ENCODE data around the gene PCDH20. TPM values are rescaled to one million over a fixed set of nuclear protein-coding genes. Genes with fewer than 3 reads are reported as not detected.
A peak's percentile ranks its signal among the peaks of the same experiment; 100 is the strongest.

Gene PCDH20, protein sequence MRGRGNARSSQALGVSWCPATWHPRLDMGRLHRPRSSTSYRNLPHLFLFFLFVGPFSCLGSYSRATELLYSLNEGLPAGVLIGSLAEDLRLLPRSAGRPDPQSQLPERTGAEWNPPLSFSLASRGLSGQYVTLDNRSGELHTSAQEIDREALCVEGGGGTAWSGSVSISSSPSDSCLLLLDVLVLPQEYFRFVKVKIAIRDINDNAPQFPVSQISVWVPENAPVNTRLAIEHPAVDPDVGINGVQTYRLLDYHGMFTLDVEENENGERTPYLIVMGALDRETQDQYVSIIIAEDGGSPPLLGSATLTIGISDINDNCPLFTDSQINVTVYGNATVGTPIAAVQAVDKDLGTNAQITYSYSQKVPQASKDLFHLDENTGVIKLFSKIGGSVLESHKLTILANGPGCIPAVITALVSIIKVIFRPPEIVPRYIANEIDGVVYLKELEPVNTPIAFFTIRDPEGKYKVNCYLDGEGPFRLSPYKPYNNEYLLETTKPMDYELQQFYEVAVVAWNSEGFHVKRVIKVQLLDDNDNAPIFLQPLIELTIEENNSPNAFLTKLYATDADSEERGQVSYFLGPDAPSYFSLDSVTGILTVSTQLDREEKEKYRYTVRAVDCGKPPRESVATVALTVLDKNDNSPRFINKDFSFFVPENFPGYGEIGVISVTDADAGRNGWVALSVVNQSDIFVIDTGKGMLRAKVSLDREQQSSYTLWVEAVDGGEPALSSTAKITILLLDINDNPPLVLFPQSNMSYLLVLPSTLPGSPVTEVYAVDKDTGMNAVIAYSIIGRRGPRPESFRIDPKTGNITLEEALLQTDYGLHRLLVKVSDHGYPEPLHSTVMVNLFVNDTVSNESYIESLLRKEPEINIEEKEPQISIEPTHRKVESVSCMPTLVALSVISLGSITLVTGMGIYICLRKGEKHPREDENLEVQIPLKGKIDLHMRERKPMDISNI
- 10 to 100 TPM in 4 of 5 donors, 1 to 10 TPM in 1; 9.5 to 20.3 (median 11.6) TPM for polyA plus RNA-seq (ENCODE audit: insufficient read depth in 1 of 5, insufficient read length in 5 of 5, low replicate concordance in 1 of 5)
- long read RNA-seq, donor 1, full-length matches to known transcripts: 7 of 7 reads
- long read RNA-seq, donor 1, partial matches to known transcripts: 0 of 7 reads
- long read RNA-seq, donor 1, other reads (novel, unspliced or antisense): 0 of 7 reads
- long read RNA-seq, donor 2, full-length matches to known transcripts: 6 of 6 reads
- long read RNA-seq, donor 2, partial matches to known transcripts: 0 of 6 reads
- long read RNA-seq, donor 2, other reads (novel, unspliced or antisense): 0 of 6 reads
- long read RNA-seq, donor 3, full-length matches to known transcripts: 1 of 1 reads
- long read RNA-seq, donor 3, partial matches to known transcripts: 0 of 1 reads
- long read RNA-seq, donor 3, other reads (novel, unspliced or antisense): 0 of 1 reads
- long read RNA-seq, donor 4, full-length matches to known transcripts: 3 of 3 reads
- long read RNA-seq, donor 4, partial matches to known transcripts: 0 of 3 reads
- long read RNA-seq, donor 4, other reads (novel, unspliced or antisense): 0 of 3 reads
- long read RNA-seq, donor 5, full-length matches to known transcripts: 7 of 7 reads
- long read RNA-seq, donor 5, partial matches to known transcripts: 0 of 7 reads
- long read RNA-seq, donor 5, other reads (novel, unspliced or antisense): 0 of 7 reads
- long read RNA-seq, donor 6, full-length matches to known transcripts: 8 of 8 reads
- long read RNA-seq, donor 6, partial matches to known transcripts: 0 of 8 reads
- long read RNA-seq, donor 6, other reads (novel, unspliced or antisense): 0 of 8 reads
- long read RNA-seq, donor 7, full-length matches to known transcripts: 6 of 6 reads
- long read RNA-seq, donor 7, partial matches to known transcripts: 0 of 6 reads
- long read RNA-seq, donor 7, other reads (novel, unspliced or antisense): 0 of 6 reads
- long read RNA-seq, donor 8, full-length matches to known transcripts: 5 of 5 reads
- long read RNA-seq, donor 8, partial matches to known transcripts: 0 of 5 reads
- long read RNA-seq, donor 8, other reads (novel, unspliced or antisense): 0 of 5 reads

DNA sequence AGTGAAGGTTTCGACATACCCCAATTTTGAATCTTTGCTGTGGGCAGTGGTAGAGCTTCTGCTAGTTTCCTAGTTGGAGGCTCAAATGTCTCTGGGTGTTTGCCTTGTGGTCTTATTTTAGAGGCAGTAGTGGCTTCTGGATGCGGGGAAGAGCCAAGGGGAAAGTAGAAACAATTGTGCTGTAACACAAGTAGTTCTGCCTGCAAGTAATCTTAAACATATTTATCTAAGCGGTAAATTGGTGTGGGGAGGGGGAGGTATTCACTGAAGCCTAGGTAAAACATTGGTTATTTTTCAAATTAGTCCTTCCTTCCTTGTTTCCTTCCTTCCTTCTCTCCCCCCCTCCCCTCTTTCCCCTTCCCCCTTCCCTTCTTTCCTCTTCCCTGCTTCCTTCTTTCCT lies at the start of gene PCDH20:
Gene PCDH20, minus strand, starts transcription at position 101 of the 400 bp plus-strand sequence. CDS start 691 bp downstream, outside the sequence.
- no peak for DNase-seq

DNA sequence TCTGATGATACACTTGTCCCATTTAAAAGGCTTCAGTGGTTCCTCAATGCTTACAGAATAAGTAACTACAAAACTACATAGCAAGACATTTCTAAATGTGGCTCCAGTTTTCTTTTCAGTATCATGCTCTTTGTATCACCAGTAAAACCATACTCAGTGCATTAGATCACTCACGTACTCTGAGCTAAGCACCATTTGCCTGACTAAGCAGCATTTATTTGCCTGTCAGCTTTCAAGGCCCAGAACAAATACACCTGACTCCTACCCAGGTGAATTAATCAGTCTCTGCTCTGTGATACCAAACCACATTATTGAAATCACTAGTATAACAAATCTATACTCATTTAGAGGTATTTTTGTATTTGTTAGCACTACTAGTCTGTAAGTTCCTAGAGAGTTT lies 47.4 kb upstream of the PCDH20 start:
- DNase-seq: no peak

DNA sequence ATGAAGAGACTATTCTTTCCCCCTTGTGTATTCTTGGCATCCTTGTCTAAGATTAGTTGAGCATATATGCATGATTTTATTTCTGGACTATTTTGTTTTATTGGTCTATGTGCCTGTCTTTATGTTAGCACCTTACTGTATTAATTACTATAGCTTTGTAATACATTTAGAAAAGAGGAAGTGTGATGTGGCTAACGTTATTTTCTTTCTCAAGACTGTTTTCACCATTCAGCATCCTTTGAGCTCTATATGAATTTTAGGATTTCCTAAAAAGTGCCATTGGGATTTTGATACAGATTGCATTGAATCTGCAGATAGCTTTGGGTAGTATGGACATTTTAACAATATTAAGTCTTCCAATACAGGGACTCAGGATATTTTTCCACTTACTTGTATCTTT lies 37.5 kb upstream of the PCDH20 start:
- no peak for DNase-seq

DNA sequence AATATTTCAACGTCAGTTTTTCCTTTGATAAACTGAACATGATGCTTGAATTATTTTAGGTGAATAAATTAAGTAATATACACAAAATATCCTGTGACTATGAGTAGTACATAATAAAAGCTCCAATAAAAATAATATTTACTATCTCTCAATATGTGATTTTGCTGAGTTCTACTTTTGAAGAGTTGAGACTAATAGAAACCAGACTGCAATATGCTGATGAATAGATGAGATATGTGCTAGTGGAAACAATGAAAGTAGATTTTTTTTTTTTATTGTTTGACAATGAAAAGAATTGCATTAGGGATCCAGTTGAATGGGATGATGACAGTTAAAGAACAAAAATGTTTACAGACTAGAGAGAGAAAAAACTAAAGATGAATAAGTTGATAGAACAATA lies 16.4 kb upstream of the PCDH20 start:
- DNase-seq: no peak

DNA sequence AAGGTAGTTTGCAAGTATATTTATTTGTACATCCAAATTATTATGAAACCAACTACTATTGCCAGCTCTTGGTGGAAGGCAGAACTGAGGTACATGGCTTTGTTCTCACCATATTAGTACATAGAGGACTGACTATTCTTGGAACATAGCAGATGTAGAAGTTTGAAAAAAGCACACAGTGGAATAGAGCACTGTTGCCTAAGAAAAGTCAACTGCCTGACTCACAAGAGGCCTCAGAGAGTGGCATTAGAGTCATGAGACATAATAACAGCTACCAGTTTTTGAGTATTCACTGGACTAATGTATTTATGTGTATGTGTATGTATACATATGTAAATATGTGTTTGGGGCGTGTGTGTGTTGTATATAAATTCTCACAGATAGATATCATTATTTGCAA lies 8.3 kb upstream of the PCDH20 start:
- no peak for DNase-seq

DNA sequence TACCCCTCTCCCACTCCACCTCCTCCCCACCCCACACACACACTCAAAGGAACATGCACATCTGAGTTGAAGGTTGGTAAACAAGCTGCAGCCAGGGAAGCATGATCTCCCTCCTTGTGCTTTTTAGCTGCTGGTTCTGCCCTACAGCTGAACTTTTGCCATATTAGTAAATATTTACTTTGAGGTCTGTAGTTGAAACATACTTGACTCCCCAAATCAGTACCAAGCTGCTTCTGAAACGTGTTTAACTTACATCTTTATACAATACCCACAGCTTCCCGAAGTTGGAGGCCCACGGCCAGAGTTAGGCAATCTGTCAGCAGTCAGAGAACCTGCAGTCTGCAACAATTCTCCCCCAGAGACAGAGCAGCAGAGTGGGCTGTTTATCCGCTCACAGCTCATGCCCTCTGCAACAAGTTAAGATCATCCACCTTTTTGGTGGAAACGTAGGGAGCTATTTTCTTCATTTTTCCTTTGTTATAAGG lies 1.5 kb upstream of the PCDH20 start:
- DNase-seq: no peak

DNA sequence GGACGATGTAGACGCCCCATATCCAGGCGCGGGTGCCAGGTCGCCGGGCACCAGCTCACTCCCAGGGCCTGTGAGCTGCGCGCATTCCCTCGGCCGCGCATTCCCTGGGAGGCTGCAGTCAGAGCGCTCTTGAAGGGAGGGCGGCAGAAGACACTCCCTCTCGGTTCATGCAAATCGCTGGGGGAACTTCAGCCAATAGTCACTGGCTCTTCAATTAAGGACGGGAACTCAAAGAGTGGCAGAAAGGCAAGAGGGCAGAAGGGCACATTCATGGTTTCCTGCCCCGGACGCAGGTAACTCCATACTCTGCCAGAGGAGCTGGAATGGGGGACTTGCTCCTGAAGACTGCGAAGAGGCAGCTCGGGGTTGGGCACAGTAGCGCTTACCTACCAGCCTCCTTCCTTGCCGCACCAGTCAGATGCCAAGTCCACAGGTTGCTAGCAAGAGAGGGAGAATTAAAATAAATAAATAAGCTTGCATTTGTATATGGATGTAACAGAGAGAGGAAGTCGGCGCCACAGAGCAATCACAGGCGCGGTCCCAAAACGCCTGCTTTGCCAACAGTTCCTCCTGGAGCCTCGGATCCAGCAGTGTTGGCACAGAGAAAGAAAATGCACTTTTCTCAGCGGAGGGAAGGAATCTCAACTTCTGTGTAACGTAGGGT lies 459 bp downstream of the PCDH20 start:
- DNase-seq: peak; percentile 48 to 67

DNA sequence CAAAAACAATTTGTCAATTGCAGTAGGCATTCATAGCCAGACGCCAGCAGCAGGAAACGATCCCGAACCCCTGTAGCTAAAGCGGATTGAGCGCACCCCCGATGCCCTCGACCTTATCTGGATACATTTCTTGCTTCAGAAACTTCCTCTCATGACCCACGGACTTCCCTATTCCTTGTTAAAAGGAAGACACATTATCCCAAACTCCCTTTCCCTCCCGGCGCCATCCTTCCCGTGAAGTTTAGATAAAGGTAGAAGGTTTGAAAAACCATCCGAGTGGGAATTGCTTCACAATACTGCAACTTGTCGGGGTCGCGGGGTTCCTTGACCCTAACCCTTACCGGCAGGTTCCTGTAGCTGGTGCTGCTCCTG lies 977 bp downstream of the PCDH20 start:
- no peak for DNase-seq

DNA sequence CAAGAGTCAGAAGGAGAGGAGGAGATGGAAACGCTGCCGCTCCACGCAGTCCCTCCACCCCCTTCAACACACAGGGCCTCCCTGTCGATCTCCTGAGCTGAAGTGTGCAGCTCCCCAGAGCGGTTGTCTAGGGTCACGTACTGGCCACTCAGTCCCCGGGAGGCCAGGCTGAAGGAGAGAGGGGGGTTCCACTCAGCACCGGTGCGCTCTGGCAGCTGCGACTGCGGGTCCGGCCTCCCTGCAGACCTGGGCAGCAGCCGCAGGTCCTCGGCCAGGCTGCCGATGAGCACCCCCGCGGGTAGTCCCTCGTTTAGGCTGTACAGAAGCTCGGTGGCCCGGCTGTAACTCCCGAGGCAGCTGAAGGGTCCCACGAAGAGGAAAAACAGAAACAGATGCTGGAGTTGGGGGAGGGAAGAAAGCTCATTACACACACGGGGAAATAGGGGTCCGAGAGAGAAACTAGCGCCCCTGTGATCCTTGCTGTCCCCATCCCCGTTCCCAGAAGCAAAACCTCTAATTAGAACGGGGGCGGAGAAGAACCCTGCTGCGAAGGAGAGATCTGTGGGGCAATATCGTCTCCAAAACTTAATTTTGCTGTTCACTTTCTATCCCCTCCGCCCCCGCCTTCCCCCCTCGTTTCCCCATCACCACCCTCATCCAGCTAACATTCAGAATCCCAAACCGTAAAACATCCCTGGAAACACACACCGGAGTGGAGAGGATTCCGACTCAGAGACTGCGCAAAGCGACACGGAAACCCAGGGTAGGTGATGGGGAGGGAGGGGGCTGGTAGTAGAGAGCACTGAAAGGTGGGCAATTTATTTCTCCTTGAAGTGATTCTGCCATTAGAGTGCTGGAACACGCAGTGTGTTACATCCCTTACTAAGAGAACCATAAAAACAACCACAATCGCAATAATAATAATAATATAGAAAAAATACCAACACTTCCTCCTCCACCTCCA lies 1.8 kb downstream of the PCDH20 start:
- DNase-seq: peak in 1 of 2 donors; percentile 11

DNA sequence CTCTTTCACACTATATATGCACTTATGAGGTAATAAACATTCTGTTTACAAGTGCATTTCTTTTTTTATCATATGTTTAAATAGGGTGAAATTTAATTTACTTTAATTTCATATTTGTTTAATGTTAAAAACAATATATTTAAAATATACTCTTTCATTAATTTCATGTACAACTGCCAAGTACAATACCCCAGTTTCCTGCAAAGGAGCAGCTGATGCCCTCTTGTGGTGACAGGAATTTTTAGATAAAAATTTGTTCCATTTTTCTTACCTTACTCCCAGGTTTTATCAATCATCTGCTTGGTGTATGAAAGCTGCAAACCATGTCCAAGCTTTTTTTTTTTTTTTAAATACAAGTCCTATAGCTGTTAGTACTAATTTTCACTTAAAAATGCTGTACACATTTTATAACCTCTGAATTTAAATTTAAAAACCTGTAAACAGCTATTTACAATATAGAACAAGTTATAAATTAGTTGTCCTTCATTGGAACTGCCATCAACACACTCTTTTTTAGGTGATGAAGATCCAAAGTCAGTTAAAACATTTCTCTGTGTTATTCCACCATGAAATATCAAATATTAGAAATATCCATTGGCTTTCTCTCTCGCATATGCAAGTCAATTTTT lies 4.9 kb downstream of the PCDH20 start:
- DNase-seq: peak in 1 of 2 donors; percentile 10

DNA sequence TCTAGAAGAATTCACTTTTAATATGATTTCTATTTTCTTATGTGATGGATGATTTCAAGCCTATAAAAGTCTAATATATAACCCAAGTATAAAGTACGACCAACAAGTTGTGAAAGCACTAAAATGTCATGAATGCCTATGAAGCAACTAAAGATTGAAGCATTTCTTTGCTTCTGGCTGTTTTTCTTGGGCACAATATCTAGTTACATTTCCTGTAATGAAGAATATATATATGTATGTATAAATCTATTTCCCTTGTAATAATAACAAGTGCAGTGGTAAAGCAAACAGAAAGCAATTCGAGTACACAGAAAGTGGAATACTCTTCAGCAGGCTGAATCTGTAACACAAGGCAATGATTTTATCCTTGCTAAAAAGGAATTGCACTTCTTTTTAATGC lies 5.4 kb downstream of the PCDH20 start:
- no peak for DNase-seq

DNA sequence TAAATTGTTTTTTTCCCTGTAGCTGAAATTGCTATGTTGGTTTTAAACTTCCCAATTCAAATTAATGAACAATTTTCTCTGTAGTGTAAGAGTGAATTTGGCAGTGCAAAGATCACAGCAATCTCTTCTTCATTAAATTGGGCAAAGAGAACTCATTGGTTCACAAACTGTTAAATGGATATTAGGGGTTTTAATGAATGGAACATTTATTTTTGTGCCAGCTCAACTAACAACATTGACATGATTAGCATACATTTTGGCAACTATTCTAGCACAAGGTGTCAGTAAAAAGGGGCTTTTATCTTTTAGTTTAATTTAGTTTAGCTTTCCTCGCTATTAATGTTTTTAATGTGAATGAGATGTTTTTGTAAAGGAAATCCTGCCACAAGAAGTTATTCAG lies 7.1 kb downstream of the PCDH20 start:
- no peak for DNase-seq

DNA sequence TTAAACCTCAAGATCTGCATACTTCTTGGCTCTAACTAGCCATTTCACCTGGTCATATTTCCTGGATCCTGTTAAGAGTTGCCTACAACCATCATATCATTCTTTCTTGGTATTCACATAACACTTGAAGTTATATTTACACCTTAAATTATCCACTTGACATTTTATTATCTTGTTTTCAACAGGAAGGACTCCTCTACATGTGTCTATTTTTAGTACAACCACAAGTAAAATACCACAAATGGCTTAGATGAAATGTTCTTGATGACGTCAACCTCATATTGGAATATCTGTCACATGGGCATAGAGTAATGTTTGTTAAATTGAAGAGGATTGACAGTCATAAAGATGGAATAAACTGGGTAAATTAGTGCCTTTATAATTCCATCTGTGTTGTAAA lies 9.4 kb downstream of the PCDH20 start:
- no peak for DNase-seq

DNA sequence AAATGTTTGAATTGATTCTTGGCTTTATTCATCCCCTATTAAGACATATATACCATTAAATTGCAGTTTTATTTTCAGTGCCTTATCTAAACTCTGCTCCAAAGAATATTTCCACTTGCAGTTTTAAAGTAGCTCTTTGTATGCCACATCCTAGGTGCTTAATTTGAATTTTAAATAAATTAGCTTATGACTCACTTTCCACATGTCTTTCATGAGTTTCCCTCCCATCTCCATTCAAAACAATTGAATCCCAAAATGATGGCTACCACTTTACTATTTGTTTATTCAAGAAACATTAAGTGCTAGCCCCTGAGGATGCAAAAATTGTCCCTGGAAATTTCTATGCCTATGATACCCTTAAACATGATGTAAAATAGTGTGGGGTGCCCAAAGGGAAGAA lies 19.5 kb downstream of the PCDH20 start:
- no peak for DNase-seq

DNA sequence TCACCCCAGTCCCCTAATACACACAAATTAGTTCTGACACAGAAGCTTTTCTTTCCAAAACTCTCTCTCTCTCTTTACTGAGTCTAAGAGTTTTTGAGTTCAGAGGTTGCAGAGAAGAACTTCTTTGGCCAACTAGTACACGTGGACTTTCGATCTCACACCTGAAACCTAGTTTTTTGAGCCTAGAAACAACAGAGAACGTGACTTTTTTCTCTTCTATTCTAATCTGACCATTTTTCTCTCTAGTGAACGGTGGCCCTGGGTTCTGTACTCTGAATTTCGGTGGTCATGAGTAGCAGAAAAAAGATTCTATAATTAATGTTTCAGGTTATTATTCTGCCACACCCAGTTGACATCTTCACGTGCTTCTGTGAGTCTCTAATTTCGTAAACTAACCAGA lies 24.2 kb downstream of the PCDH20 start:
- no peak for DNase-seq

DNA sequence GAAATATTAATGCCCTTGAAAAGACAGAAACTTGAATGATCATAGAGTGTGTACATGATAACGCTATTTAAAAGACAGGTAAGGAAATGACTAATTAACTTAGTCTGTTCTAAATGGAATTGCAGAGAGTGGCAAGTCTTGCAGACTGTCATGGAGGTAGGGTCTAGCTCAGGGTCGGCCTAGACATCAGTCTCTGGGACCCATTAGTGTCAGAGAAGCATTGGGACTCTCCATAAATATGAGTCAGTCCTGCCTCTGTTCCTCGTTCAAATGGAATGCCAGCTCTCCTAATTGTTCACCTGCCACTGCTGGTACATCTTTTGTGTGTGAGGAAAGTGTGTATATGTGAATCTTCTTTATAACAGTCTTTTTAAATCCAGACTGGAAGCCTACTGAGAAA lies 28.0 kb downstream of the PCDH20 start:
- no peak for DNase-seq

DNA sequence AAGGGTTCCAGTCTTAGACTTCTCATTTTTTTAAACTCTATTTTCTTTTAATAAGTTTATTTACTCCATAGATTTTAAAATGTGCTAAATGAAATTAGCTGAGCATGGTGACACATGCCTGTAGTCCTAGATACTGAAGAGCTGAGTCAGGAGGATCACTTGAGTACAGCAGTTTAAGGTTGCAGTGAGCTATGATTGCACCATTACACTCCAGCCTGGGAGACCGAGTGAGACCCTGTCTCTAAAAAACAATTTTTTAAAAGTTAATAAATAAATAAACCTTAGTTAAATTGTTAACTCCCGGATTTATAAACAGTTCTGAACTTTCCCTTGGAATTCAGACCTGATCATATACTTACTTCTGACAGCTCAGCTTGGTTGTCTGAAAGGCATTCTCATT lies 32.5 kb downstream of the PCDH20 start:
- DNase-seq: no peak

DNA sequence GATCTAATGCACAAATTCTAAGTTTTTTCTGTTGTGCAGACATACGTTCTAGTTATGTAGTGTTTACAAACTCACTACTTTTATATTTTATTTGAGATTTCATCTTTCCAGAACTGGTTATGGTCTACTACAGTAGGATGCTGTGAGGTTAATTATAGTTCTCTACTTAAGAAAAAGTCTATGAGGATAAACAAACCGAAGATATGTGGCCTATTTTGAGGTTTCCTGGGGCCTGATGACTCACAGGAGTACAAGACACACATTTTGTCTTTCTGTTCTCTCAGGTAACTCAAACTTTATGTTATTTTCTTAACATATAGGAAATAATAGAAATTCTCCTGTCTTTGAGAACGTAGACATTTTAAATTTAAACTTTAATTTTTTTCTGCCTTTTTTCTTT lies 45.1 kb downstream of the PCDH20 start:
- DNase-seq: no peak

All from right lung (tissue), 10 donors.